ENCODE results near the gene TRA2A. TPM values are rescaled to one million over a fixed set of nuclear protein-coding genes. Genes with fewer than 3 reads are reported as not detected.
"Not testable (repeated sequence)": the region's sequence is repeated elsewhere in the genome, so short reads cannot be mapped to it uniquely, and the experiment has no call there.

Gene TRA2A
- total RNA-seq, 3 donors from 2014 or later = 40.3 to 72.9 (median 46.2) TPM

GRCh38 chr7:23533238-23533604 lies 1.4 kb upstream of the TRA2A start:
- Histone ChIP-seq H3K9me3 (no peaks in the 10 kb centered on the region), H3K4me3 (no peak overlapping the region), H3K36me3 (no peaks in the 10 kb centered on the region), H3K27me3 (no peaks in the 10 kb centered on the region), H3K4me1 (peaks cover 0 to under 1% of the 10 kb centered on the region in 2 donors), H3K27ac (no peak overlapping the region)
- intact Hi-C loops (cut with DNase I; ENCODE audit: low total_unique reads) = no loop called here
- TF ChIP-seq POLR2A (IDR thresholded peaks at IDR 0.05) (no peak), POLR2AphosphoS5 (IDR thresholded peaks at IDR 0.05) (no peak), CTCF (IDR thresholded peaks at IDR 0.05) (no peak)
- no peak for DNase-seq (ENCODE audit: low spot score in 2 of 2)

- H3K36me3 ChIP-seq = no peaks in the 10 kb centered on the region
- no peak for DNase-seq (ENCODE audit: low spot score in 2 of 2)
- H3K4me3 ChIP-seq = peak overlapping the region; percentile 85 to 98 (median 96)
- TF ChIP-seq POLR2AphosphoS5 (IDR thresholded peaks at IDR 0.05) (no peak), POLR2A (IDR thresholded peaks at IDR 0.05) (no peak), CTCF (IDR thresholded peaks at IDR 0.05) (no peak)
- H3K27me3 ChIP-seq = no peaks in the 10 kb centered on the region
- peaks cover 0 to 5% of the 10 kb centered on the region in 2 donors for H3K4me1 ChIP-seq
- peak overlapping the region; percentile 96 to 100 for H3K27ac ChIP-seq
- intact Hi-C loops (cut with DNase I; ENCODE audit: low total_unique reads) = no loop called here
- H3K9me3 ChIP-seq = no peaks in the 10 kb centered on the region
Observed at GRCh38 chr7:23532490-23533237, 883 bp upstream of the TRA2A start.

- TF ChIP-seq POLR2AphosphoS5 (IDR thresholded peaks at IDR 0.05) (peak in 2 of 3 donors; percentile 12 to 30), POLR2A (IDR thresholded peaks at IDR 0.05) (no peak)
- Histone ChIP-seq H3K27ac (peak overlapping the region; percentile 96 to 100), H3K36me3 (no peaks in the 10 kb centered on the region), H3K4me1 (peaks cover 0 to 9% of the 10 kb centered on the region in 2 donors), H3K27me3 (no peaks in the 10 kb centered on the region), H3K9me3 (no peaks in the 10 kb centered on the region), H3K4me3 (peak overlapping the region; percentile 85 to 98 (median 96))
- DNase-seq (ENCODE audit: low spot score in 2 of 2) = peak in 1 of 2 donors; percentile 62
- intact Hi-C loops (cut with DNase I; ENCODE audit: low total_unique reads) = no loop called here
Observed at GRCh38 chr7:23531050-23531793, 559 bp downstream of the TRA2A start.

- peaks cover 0 to 15% of the 10 kb centered on the region in 2 donors for H3K4me1 ChIP-seq
- no peaks in the 10 kb centered on the region for H3K9me3 ChIP-seq
- peak overlapping the region in 1 of 2 donors; percentile 100 for H3K27ac ChIP-seq
- peak overlapping the region; percentile 85 to 98 (median 96) for H3K4me3 ChIP-seq
- TF ChIP-seq CTCF (IDR thresholded peaks at IDR 0.05) = no peak
- peak in 1 of 3 donors; percentile 57 for TF ChIP-seq POLR2AphosphoS5 (IDR thresholded peaks at IDR 0.05)
- no peaks in the 10 kb centered on the region for H3K36me3 ChIP-seq
- intact Hi-C loops (cut with DNase I; ENCODE audit: low total_unique reads) = no loop called here
- H3K27me3 ChIP-seq = no peaks in the 10 kb centered on the region
- DNase-seq (ENCODE audit: low spot score in 2 of 2) = peak in 1 of 2 donors; percentile 32
Observed at GRCh38 chr7:23530405-23530804, 1.4 kb downstream of the TRA2A start.

GRCh38 chr7:23529262-23529859 lies 2.4 kb downstream of the TRA2A start:
- intact Hi-C loops (cut with DNase I; ENCODE audit: low total_unique reads) = no loop called here
- H3K4me1 ChIP-seq = peaks cover 0 to 15% of the 10 kb centered on the region in 2 donors
- TF ChIP-seq POLR2AphosphoS5 (IDR thresholded peaks at IDR 0.05) (no peak), POLR2A (IDR thresholded peaks at IDR 0.05) (no peak), CTCF (IDR thresholded peaks at IDR 0.05) (no peak)
- no peaks in the 10 kb centered on the region for H3K27me3 ChIP-seq
- no peak for DNase-seq (ENCODE audit: low spot score in 2 of 2)
- H3K4me3 ChIP-seq = peak overlapping the region in 1 of 3 donors; percentile 29
- H3K27ac ChIP-seq = no peak overlapping the region
- H3K36me3 ChIP-seq = no peaks in the 10 kb centered on the region
- no peaks in the 10 kb centered on the region for H3K9me3 ChIP-seq

- DNase-seq (ENCODE audit: low spot score in 2 of 2); H3K27ac ChIP-seq; intact Hi-C loops (cut with DNase I; ENCODE audit: low total_unique reads); H3K36me3 ChIP-seq; H3K27me3 ChIP-seq; H3K4me3 ChIP-seq; H3K9me3 ChIP-seq: not testable (repeated sequence)
- peaks cover 0 to 20% of the 10 kb centered on the region in 2 donors for H3K4me1 ChIP-seq
Observed at GRCh38 chr7:23525611-23526010, 6.2 kb downstream of the TRA2A start.
